Measurements from ENCODE around the gene GDI1. TPM values are rescaled to one million over a fixed set of nuclear protein-coding genes. Genes with fewer than 3 reads are reported as not detected.
"Not testable (repeated sequence)": the region's sequence is repeated elsewhere in the genome, so short reads cannot be mapped to it uniquely, and the experiment has no call there.

Gene GDI1
- total RNA-seq, 1 donor from 2014 or later = 152 TPM

DNA sequence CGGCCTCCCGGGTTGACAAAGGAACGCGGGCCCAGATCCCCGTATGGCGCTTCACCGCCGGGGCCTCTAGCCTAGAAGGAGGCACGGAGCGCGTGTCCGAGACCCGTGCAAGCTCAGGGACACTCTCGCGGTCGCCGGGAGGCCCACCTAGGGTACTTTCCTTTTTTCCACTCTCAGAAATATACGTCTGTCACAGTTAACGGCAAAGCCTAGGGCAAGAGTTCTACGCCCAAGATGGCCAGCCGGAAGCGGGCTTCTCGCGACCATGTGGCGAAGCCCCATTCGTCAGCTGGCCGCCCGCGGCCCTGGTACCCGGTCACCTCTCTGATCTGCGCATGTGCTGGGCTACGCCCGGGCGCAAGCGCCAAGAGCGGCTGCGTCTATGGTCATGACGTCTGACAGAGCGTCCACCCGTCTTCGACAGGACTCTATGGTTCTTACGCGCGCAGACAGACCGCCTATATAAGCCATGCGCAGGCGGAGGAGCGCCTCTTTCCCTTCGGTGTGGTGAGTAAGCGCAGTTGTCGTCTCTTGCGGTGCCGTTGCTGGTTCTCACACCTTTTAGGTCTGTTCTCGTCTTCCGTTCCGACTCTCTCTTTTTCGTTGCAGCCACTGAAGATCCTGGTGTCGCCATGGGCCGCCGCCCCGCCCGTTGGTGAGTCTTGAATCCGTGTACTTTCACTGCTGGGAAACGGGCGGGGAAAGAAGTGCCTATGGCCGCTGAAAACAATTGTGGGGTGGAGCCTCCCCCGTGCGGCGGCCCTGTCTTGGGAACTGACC is 38.9 kb upstream of the GDI1 start, which contains the start of gene RPL10:
Gene RPL10 (plus strand): TSS at position 490 of the 780 bp plus-strand sequence. CDS start 143 bp downstream, at position 633.
- H3K4me1 Mint-ChIP-seq (ENCODE audit: low read depth) = peaks cover 11% of the 10 kb centered on the region
- peak; percentile 99 for DNase-seq (ENCODE audit: low spot score)
- no peaks in the 10 kb centered on the region for H3K9me3 Mint-ChIP-seq (ENCODE audit: low read depth)
- H3K27ac Mint-ChIP-seq (ENCODE audit: unreplicated experiment) = peak within 1 kb of the TSS; percentile 99
- TF ChIP-seq, protein P1, sequence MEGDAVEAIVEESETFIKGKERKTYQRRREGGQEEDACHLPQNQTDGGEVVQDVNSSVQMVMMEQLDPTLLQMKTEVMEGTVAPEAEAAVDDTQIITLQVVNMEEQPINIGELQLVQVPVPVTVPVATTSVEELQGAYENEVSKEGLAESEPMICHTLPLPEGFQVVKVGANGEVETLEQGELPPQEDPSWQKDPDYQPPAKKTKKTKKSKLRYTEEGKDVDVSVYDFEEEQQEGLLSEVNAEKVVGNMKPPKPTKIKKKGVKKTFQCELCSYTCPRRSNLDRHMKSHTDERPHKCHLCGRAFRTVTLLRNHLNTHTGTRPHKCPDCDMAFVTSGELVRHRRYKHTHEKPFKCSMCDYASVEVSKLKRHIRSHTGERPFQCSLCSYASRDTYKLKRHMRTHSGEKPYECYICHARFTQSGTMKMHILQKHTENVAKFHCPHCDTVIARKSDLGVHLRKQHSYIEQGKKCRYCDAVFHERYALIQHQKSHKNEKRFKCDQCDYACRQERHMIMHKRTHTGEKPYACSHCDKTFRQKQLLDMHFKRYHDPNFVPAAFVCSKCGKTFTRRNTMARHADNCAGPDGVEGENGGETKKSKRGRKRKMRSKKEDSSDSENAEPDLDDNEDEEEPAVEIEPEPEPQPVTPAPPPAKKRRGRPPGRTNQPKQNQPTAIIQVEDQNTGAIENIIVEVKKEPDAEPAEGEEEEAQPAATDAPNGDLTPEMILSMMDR (IDR thresholded peaks at IDR 0.05) = no peak
- H3K27me3 Mint-ChIP-seq (ENCODE audit: low read depth) = no peaks in the 10 kb centered on the region
- H3K36me3 Mint-ChIP-seq (ENCODE audit: low read depth) = peaks cover 20% of the 10 kb centered on the region
- peak within 1 kb of the TSS; percentile 96 for H3K4me3 Mint-ChIP-seq (ENCODE audit: unreplicated experiment)

DNA sequence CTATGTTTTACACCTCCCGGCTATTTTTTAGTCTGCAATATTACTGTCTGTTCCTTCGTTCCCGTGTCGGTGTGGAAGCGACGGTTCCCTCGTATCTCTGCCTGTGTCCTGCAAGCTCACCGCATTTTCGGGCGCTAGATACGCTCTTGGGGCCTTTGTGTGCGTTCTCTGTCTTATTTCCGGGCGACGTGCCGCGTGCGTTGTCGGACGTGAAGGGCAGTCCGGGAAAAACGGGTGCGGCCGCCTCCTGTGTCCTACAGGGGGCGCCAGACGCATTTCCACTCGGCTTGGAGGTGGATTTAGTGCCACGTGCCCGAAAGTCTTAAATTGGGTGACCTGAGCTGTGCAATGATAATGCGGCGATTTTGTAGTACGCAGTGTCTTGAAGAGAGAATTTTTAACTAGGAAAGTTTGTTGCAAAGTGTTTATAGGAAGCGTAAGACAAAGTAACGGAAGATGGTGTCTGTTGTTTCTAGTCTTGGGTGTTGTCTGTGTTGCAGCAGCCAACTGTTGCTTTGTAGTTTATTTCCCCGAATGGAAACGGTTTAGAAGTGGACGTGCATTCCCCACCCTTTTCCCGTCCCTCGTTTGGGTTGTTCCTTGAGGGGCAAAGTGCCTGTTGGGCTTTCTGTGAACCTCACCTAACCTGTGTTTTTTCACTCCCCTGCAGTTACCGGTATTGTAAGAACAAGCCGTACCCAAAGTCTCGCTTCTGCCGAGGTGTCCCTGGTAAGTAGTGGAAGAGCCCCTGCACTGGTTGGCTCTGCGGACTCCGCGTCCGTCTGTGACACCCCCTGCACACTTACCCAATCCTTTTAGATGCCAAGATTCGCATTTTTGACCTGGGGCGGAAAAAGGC is 38.1 kb upstream of the GDI1 start:
- H3K27me3 Mint-ChIP-seq (ENCODE audit: low read depth) = no peaks in the 10 kb centered on the region
- H3K36me3 Mint-ChIP-seq (ENCODE audit: low read depth) = peaks cover 20% of the 10 kb centered on the region
- H3K4me3 Mint-ChIP-seq (ENCODE audit: unreplicated experiment) = peak overlapping the region; percentile 96
- DNase-seq (ENCODE audit: low spot score) = no peak
- H3K9me3 Mint-ChIP-seq (ENCODE audit: low read depth) = no peaks in the 10 kb centered on the region
- H3K4me1 Mint-ChIP-seq (ENCODE audit: low read depth) = peaks cover 11% of the 10 kb centered on the region
- H3K27ac Mint-ChIP-seq (ENCODE audit: unreplicated experiment) = peak overlapping the region; percentile 99
- TF ChIP-seq, protein P1 (IDR thresholded peaks at IDR 0.05) = peak; percentile 83

DNA sequence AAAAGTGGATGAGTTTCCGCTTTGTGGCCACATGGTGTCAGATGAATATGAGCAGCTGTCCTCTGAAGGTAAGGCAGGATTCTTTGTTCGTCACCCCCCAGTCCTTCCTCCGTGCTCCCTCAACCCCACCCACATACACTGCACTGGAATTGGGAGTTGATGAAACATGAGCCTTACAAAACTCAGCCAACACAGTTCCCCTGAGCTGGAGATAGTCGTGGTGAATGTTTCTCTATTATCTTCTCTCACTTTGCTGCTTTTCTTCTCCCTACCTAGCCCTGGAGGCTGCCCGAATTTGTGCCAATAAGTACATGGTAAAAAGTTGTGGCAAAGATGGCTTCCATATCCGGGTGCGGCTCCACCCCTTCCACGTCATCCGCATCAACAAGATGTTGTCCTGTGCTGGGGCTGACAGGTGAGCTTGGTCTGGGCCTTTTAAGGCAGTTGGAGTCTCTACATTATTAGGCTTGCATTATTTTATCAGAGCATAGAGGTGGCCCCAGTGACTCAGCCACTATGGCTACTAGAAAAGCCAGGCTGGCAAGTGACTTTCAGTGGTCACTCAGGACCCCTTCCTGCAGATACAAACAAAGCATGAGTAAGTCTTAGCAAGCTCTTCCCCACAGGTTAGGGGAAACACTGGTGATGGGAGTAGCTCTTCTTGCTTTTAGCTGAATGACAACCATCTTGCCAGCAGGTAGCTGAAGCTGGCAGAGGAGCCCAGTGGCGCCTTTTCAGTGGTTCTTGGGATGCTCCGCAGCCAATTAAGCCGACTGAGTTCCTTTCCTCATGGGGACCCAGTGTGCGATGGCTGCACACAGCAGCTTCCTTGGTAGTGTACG is 37.2 kb upstream of the GDI1 start:
- TF ChIP-seq, protein P1 (IDR thresholded peaks at IDR 0.05) = no peak
- H3K4me3 Mint-ChIP-seq (ENCODE audit: unreplicated experiment) = peak overlapping the region; percentile 96
- peak overlapping the region; percentile 99 for H3K27ac Mint-ChIP-seq (ENCODE audit: unreplicated experiment)
- DNase-seq (ENCODE audit: low spot score) = no peak
- peaks cover 11% of the 10 kb centered on the region for H3K4me1 Mint-ChIP-seq (ENCODE audit: low read depth)
- no peaks in the 10 kb centered on the region for H3K9me3 Mint-ChIP-seq (ENCODE audit: low read depth)
- peaks cover 20% of the 10 kb centered on the region for H3K36me3 Mint-ChIP-seq (ENCODE audit: low read depth)
- H3K27me3 Mint-ChIP-seq (ENCODE audit: low read depth) = no peaks in the 10 kb centered on the region

DNA sequence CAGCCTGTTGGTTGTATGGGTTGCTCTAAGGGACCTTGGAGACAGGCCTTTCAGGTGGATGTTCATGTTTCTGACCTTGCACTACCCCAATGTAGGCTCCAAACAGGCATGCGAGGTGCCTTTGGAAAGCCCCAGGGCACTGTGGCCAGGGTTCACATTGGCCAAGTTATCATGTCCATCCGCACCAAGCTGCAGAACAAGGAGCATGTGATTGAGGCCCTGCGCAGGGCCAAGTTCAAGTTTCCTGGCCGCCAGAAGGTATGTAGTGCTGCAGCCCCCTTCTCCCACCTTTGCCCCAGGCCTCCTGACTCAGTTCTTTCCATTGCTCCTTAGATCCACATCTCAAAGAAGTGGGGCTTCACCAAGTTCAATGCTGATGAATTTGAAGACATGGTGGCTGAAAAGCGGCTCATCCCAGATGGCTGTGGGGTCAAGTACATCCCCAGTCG is 36.6 kb upstream of the GDI1 start:
- H3K27me3 Mint-ChIP-seq (ENCODE audit: low read depth); H3K9me3 Mint-ChIP-seq (ENCODE audit: low read depth); DNase-seq (ENCODE audit: low spot score): not testable (repeated sequence)
- Mint-ChIP-seq H3K4me3 (ENCODE audit: unreplicated experiment) (peak overlapping the region; percentile 96), H3K27ac (ENCODE audit: unreplicated experiment) (peak overlapping the region; percentile 78), H3K4me1 (ENCODE audit: low read depth) (peaks cover 11% of the 10 kb centered on the region), H3K36me3 (ENCODE audit: low read depth) (peaks cover 20% of the 10 kb centered on the region)

DNA sequence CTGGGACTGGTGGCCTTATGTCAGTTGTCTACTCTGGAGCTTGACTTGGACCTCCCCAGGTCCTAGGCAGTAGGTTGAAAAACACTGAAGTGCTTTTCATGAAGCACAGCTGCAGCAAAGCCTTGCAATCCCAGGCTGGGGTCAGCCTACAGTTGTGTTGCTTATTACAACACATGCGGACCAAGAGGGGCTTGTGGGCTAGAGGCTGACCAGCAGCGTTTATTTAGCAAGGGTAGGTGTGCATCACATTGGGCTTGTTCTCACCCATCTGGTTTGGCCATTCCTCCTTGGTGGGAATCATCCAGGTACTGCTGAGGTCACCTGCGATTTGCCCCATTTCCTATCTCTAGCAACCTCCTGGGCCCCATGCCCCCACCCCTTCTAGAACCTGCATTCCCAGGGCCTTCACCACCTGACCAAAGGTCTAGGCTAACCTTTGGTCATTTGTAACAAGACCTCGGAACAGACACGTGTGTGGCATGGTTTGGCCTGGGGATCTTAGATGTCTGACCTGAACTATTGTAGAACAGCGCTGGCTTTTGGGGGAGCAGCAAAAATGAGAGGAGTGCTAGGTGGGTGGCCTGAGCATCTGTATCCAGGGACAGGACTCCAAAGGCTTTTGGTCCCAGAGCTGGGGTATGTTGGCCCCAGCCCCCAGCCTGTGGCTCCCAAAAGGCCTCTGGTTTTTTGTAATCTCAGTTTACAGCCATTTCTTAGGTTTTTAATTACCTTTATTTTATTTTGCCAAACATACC is 35.7 kb upstream of the GDI1 start:
- no peaks in the 10 kb centered on the region for H3K9me3 Mint-ChIP-seq (ENCODE audit: low read depth)
- H3K27ac Mint-ChIP-seq (ENCODE audit: unreplicated experiment) = peak overlapping the region; percentile 78
- no peak overlapping the region for H3K4me3 Mint-ChIP-seq (ENCODE audit: unreplicated experiment)
- peaks cover 20% of the 10 kb centered on the region for H3K36me3 Mint-ChIP-seq (ENCODE audit: low read depth)
- H3K27me3 Mint-ChIP-seq (ENCODE audit: low read depth) = no peaks in the 10 kb centered on the region
- TF ChIP-seq, protein P1 (IDR thresholded peaks at IDR 0.05) = no peak
- DNase-seq (ENCODE audit: low spot score) = no peak
- H3K4me1 Mint-ChIP-seq (ENCODE audit: low read depth) = peaks cover 11% of the 10 kb centered on the region

Measured in chondrocyte (in vitro differentiated cells).